ENCODE results near the gene TMEM266.

Gene TMEM266

GRCh38 chr15:76058714-76059319 lies 968 bp upstream of the TMEM266 start:
- DNase-seq (ENCODE audit: low spot score), result peak; percentile 7
- Mint-ChIP-seq H3K36me3 (ENCODE audit: low read depth) (no peaks in the 10 kb centered on the region), H3K4me3 (peak overlapping the region; percentile 70), H3K9me3 (no peaks in the 10 kb centered on the region), H3K27ac (no peak overlapping the region), H3K4me1 (ENCODE audit: low read depth) (peaks cover 14% of the 10 kb centered on the region), H3K27me3 (ENCODE audit: low read depth) (peaks cover 65% of the 10 kb centered on the region)

DNA sequence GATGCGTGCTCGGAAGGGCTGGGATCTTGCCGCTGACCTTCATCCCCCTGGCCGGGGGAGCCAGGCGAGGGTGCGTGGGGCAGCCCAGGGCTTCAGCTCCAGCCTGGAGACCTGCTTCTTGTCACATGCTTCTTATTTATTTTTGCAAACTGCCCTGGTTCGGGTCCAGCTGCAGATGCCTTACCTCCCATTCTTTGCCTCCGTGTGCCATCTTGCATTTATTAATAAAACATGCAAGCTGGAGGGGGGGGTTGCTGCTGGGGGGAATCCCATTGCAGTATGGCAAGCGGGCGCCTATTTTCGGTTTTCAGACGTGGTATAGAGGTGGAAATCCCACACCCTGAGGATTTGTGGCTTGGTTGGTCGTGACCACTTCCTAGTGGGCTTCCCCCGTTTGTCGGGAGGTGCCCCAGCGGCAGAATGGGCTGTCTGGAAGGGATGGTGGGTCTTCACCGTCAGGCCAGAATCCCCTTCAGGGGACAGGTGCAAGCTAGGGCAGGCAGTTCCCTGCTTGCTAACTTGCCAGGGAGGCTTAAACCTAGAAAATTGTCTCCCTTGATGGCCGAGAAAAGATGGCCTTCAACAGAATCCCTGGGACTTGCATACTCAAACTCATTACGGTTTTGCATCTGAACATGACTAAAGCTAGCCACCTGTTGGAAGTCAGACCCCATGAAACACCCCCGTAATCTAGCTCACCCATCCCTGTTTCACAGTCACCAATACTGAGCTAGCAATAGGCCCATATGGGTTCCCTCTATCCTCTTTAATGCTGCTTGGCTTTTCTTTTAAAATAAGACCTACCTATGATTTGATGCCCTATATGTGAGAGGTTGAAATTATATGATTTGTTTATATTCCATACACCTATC lies 569 bp downstream of the TMEM266 start:
- DNase-seq (ENCODE audit: low spot score), result peak; percentile 27
- Mint-ChIP-seq H3K27ac (no peak overlapping the region), H3K4me3 (peak overlapping the region; percentile 55), H3K4me1 (ENCODE audit: low read depth) (peaks cover 18% of the 10 kb centered on the region), H3K27me3 (ENCODE audit: low read depth) (peaks cover 74% of the 10 kb centered on the region), H3K9me3 (no peaks in the 10 kb centered on the region), H3K36me3 (ENCODE audit: low read depth) (no peaks in the 10 kb centered on the region)

DNA sequence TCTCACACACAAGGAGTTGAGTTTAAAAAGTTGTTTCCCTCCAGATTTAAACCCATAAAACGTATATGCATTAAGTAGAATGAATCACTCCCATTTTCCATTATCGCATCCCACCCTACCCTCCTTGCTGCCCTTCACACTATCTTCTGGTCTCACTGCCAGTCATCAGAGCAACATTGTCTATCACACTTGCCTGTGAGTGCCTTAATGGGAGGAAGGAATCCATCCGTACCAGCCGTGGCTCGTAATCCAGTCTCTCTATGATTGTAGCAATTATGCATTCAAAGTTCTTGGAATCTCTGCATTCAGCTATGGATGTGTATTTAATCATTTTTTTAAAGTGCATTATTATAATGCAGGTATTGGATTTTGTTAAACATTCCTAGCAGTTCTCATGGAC lies 1.9 kb downstream of the TMEM266 start:
- no peak for DNase-seq (ENCODE audit: low spot score)
- no peak overlapping the region for H3K27ac Mint-ChIP-seq
- no peaks in the 10 kb centered on the region for H3K36me3 Mint-ChIP-seq (ENCODE audit: low read depth)
- H3K27me3 Mint-ChIP-seq (ENCODE audit: low read depth), result peaks cover 82% of the 10 kb centered on the region
- H3K4me1 Mint-ChIP-seq (ENCODE audit: low read depth), result peaks cover 22% of the 10 kb centered on the region
- H3K4me3 Mint-ChIP-seq, result no peak overlapping the region
- no peaks in the 10 kb centered on the region for H3K9me3 Mint-ChIP-seq

DNA sequence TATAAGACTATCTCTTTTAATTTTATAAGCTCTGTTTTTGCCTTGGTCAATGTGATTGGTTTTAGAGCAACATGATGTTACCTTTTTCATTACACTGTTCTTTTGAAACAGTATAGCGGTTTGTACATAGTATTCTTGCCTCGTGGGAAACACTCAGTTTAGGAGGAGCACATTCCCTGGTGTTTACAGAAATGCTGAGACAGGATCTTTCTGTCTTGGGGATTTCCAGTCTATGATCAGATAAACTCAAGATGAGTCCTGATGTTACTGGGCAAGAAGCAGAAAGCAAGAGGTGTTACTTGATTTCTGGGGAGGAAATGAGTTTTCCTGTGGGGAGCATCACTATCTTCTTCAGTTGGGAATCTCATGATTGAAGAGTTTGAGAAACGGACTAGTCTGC lies 2.5 kb downstream of the TMEM266 start:
- peaks cover 18% of the 10 kb centered on the region for H3K4me1 Mint-ChIP-seq (ENCODE audit: low read depth)
- no peaks in the 10 kb centered on the region for H3K36me3 Mint-ChIP-seq (ENCODE audit: low read depth)
- H3K4me3 Mint-ChIP-seq, result no peak overlapping the region
- no peak for DNase-seq (ENCODE audit: low spot score)
- peaks cover 78% of the 10 kb centered on the region for H3K27me3 Mint-ChIP-seq (ENCODE audit: low read depth)
- no peak overlapping the region for H3K27ac Mint-ChIP-seq
- H3K9me3 Mint-ChIP-seq, result no peaks in the 10 kb centered on the region

DNA sequence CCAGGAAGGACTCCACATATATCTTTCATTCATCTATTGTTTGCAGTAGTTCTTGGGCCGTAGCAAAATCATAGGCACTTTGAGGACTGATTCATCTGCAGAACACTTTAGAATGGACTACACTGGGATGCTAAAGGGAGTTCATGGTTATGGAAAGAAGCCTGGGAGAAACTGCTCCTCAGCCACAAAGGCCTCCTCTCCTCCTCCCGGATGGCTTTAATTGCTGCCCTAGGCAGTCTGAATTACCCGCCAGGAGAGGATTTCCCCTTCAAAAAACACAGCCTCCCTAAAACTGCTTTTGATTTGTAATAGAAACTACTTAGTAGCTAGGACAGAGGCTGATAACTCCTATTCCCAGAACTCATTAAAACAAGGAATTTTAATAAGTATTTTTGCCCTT lies 4.6 kb downstream of the TMEM266 start:
- no peaks in the 10 kb centered on the region for H3K36me3 Mint-ChIP-seq (ENCODE audit: low read depth)
- no peak overlapping the region for H3K27ac Mint-ChIP-seq
- no peaks in the 10 kb centered on the region for H3K9me3 Mint-ChIP-seq
- H3K4me3 Mint-ChIP-seq, result no peak overlapping the region
- no peak for DNase-seq (ENCODE audit: low spot score)
- H3K27me3 Mint-ChIP-seq (ENCODE audit: low read depth), result peaks cover 61% of the 10 kb centered on the region
- peaks cover 9% of the 10 kb centered on the region for H3K4me1 Mint-ChIP-seq (ENCODE audit: low read depth)

DNA sequence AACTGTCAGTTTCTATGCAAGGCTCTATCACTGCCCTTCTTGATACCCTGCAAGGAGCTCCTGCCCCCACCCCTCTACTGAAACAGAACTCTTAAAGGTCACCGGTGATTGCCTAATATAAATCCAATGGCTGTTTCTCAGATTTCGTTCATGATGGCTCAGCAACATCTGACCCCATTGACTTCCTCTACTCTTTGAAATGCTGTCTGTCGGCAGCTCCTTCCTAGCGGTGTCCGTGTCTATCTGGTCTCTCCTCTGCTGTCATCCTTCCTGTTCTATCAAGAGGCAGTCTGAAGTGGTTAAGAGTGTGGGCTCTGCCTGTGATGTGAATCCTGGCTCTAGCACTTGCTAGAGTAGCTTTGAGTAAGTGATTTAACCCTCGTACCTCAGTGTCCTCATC lies 5.5 kb downstream of the TMEM266 start:
- Mint-ChIP-seq H3K27me3 (ENCODE audit: low read depth) (peaks cover 62% of the 10 kb centered on the region), H3K9me3 (no peaks in the 10 kb centered on the region), H3K27ac (no peak overlapping the region), H3K4me3 (no peak overlapping the region), H3K4me1 (ENCODE audit: low read depth) (peaks cover 9% of the 10 kb centered on the region), H3K36me3 (ENCODE audit: low read depth) (no peaks in the 10 kb centered on the region)
- DNase-seq (ENCODE audit: low spot score), result no peak

GRCh38 chr15:76065793-76066192 lies 6.0 kb downstream of the TMEM266 start:
- no peak for DNase-seq (ENCODE audit: low spot score)
- Mint-ChIP-seq H3K27me3 (ENCODE audit: low read depth) (peaks cover 56% of the 10 kb centered on the region), H3K27ac (no peak overlapping the region), H3K9me3 (no peaks in the 10 kb centered on the region), H3K4me3 (no peak overlapping the region), H3K4me1 (ENCODE audit: low read depth) (peaks cover 9% of the 10 kb centered on the region), H3K36me3 (ENCODE audit: low read depth) (no peaks in the 10 kb centered on the region)

DNA sequence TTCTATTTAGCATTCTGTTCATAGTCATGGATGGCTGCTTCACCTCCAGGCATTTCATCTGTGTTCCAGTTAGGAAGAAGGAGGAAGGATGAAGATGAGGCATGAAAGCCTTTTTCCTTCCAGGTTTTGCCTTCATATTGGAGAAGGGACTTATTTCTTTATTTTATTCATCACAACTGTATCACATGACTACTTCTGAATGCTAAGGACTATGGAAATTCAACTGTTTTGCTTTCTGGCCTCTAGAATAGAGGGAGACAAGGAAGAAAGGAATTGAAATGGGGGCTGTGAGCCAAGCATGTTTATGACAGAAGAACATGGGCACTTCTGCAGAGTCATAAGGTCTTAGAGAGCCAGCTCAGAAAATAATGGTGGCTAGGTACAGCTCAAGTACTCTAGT lies 10.4 kb downstream of the TMEM266 start:
- Mint-ChIP-seq H3K27me3 (ENCODE audit: low read depth) (peaks cover 17% of the 10 kb centered on the region), H3K27ac (no peak overlapping the region), H3K4me1 (ENCODE audit: low read depth) (peaks cover 6% of the 10 kb centered on the region), H3K9me3 (no peaks in the 10 kb centered on the region), H3K36me3 (ENCODE audit: low read depth) (no peaks in the 10 kb centered on the region), H3K4me3 (no peak overlapping the region)
- DNase-seq (ENCODE audit: low spot score), result no peak

GRCh38 chr15:76070921-76071635 lies 11.3 kb downstream of the TMEM266 start:
- H3K27ac Mint-ChIP-seq, result no peak overlapping the region
- no peaks in the 10 kb centered on the region for H3K4me1 Mint-ChIP-seq (ENCODE audit: low read depth)
- no peaks in the 10 kb centered on the region for H3K36me3 Mint-ChIP-seq (ENCODE audit: low read depth)

DNA sequence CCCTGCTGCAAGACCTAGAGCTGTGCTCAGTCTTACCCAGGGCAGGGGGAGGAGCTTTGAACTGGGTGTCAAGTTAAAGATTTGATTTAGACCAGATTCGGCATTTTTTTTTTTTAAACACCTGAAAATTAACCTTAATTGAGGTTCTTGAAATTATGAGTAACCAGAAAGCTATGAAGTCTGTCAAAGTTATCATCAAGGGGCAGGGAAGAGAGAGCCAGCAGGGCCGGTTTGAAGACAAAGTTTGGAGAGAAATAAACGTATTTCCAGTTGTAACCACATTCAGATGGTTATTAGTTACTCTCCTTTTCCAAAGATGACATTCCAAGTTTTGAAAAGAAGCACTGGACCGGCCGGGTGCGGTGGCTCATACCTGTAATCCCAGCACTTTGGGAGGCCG lies 12.0 kb downstream of the TMEM266 start:
- Mint-ChIP-seq H3K4me1 (ENCODE audit: low read depth) (no peaks in the 10 kb centered on the region), H3K27ac (no peak overlapping the region), H3K4me3 (no peak overlapping the region), H3K27me3 (ENCODE audit: low read depth) (peaks cover 4% of the 10 kb centered on the region), H3K9me3 (no peaks in the 10 kb centered on the region), H3K36me3 (ENCODE audit: low read depth) (no peaks in the 10 kb centered on the region)
- no peak for DNase-seq (ENCODE audit: low spot score)

More at GRCh38 chr15:76070921-76071635, 11.3 kb downstream of the TMEM266 start:
- peaks cover 8% of the 10 kb centered on the region for H3K27me3 Mint-ChIP-seq (ENCODE audit: low read depth)
- no peak for DNase-seq (ENCODE audit: low spot score)
- H3K4me3 Mint-ChIP-seq, result no peak overlapping the region
- no peaks in the 10 kb centered on the region for H3K9me3 Mint-ChIP-seq

- H3K9me3 Mint-ChIP-seq, result no peaks in the 10 kb centered on the region
- no peak overlapping the region for H3K4me3 Mint-ChIP-seq
- DNase-seq (ENCODE audit: low spot score), result no peak
- H3K27ac Mint-ChIP-seq, result no peak overlapping the region
- H3K27me3 Mint-ChIP-seq (ENCODE audit: low read depth), result peaks cover 3% of the 10 kb centered on the region
- H3K36me3 Mint-ChIP-seq (ENCODE audit: low read depth), result no peaks in the 10 kb centered on the region
- no peaks in the 10 kb centered on the region for H3K4me1 Mint-ChIP-seq (ENCODE audit: low read depth)
These were observed 13.8 kb downstream of the TMEM266 start for GRCh38 chr15:76073554-76073953.

GRCh38 chr15:76075046-76075445 lies 15.3 kb downstream of the TMEM266 start:
- no peak for DNase-seq (ENCODE audit: low spot score)
- H3K9me3 Mint-ChIP-seq, result no peaks in the 10 kb centered on the region
- peaks cover 2% of the 10 kb centered on the region for H3K27me3 Mint-ChIP-seq (ENCODE audit: low read depth)
- no peaks in the 10 kb centered on the region for H3K4me1 Mint-ChIP-seq (ENCODE audit: low read depth)
- no peak overlapping the region for H3K4me3 Mint-ChIP-seq
- no peaks in the 10 kb centered on the region for H3K36me3 Mint-ChIP-seq (ENCODE audit: low read depth)
- no peak overlapping the region for H3K27ac Mint-ChIP-seq

- Mint-ChIP-seq H3K9me3 (no peaks in the 10 kb centered on the region), H3K27ac (no peak overlapping the region), H3K4me3 (no peak overlapping the region), H3K4me1 (ENCODE audit: low read depth) (no peaks in the 10 kb centered on the region), H3K27me3 (ENCODE audit: low read depth) (peaks cover 2% of the 10 kb centered on the region), H3K36me3 (ENCODE audit: low read depth) (no peaks in the 10 kb centered on the region)
- no peak for DNase-seq (ENCODE audit: low spot score)
These were observed 18.6 kb downstream of the TMEM266 start for GRCh38 chr15:76078285-76078877.

DNA sequence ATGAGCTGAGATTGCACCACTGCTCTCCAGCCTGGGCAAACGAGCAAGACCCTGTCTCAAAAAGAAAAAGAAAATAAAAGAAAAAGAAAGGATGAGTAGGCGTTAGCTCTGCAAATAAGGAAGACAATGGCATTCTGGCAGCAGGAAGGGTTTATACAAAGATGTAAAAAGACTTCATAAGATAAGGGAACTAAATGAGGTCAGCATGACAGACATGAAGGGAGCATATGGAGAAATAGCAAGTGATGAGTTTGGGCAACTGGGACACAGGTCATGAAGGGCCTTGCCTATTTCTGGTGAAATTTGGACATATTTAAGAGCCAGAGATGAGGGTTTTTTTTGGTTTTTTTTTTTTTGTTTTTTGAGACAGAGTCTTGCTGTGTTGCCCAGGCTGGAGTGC lies 24.5 kb downstream of the TMEM266 start:
- Mint-ChIP-seq H3K4me3 (no peak overlapping the region), H3K27me3 (ENCODE audit: low read depth) (peaks cover 12% of the 10 kb centered on the region), H3K4me1 (ENCODE audit: low read depth) (no peaks in the 10 kb centered on the region), H3K36me3 (ENCODE audit: low read depth) (no peaks in the 10 kb centered on the region), H3K27ac (no peak overlapping the region), H3K9me3 (no peaks in the 10 kb centered on the region)
- DNase-seq (ENCODE audit: low spot score), result no peak

Measured in T-helper 2 cell treated with Interferon-gamma antibody and Interleukin-4, amounts not matched to agents 5 μg/mL and 100 μg/mL, for 36 hours (primary cell).